NCI-H774 (cell line): Measurements from ENCODE around the gene RASA4.
"Not testable (repeated sequence)": the region's sequence is repeated elsewhere in the genome, so short reads cannot be mapped to it uniquely, and the experiment has no call there.

Experiments
- DNase-seq: peaks from one replicate; lab custom pipeline; 2025; lab: John Stamatoyannopoulos, UW

RASA4 gene

GRCh38 chr7:102616507-102617125 is at the start of gene RASA4:
Gene RASA4 (minus strand): TSS chr7:102616756. CDS start chr7:102616689, 67 bp downstream.
- DNase-seq: not testable (repeated sequence)

GRCh38 chr7:102664765-102665164 is 48.2 kb upstream of the RASA4 start:
- DNase-seq: not testable (repeated sequence)

- not testable (repeated sequence) for DNase-seq
These were observed 33.4 kb upstream of the RASA4 start, which contains the start of gene SPDYE2B for GRCh38 chr7:102649924-102650323. Gene SPDYE2B (plus strand): TSS chr7:102650319. CDS start chr7:102652349, 2,030 bp downstream.

GRCh38 chr7:102647813-102648212 is 31.3 kb upstream of the RASA4 start:
- not testable (repeated sequence) for DNase-seq

- DNase-seq: not testable (repeated sequence)
These were observed 26.8 kb upstream of the RASA4 start for GRCh38 chr7:102643404-102643803.

- not testable (repeated sequence) for DNase-seq
These were observed 26.1 kb upstream of the RASA4 start, which contains the start of gene UPK3BL1 for GRCh38 chr7:102642691-102643090. Gene UPK3BL1 (minus strand): TSS chr7:102642791. CDS start chr7:102642741, 50 bp downstream.

- not testable (repeated sequence) for DNase-seq
These were observed 22.3 kb upstream of the RASA4 start for GRCh38 chr7:102638848-102639247.

GRCh38 chr7:102636956-102637355 is 20.4 kb upstream of the RASA4 start:
- DNase-seq: not testable (repeated sequence)

GRCh38 chr7:102635354-102635753 is 18.8 kb upstream of the RASA4 start:
- not testable (repeated sequence) for DNase-seq

GRCh38 chr7:102634299-102634698 is 17.7 kb upstream of the RASA4 start:
- not testable (repeated sequence) for DNase-seq

GRCh38 chr7:102630622-102631021 is 14.1 kb upstream of the RASA4 start:
- DNase-seq: not testable (repeated sequence)

- not testable (repeated sequence) for DNase-seq
These were observed 10.8 kb upstream of the RASA4 start for GRCh38 chr7:102627271-102627904.

GRCh38 chr7:102618122-102618521 is 1.6 kb upstream of the RASA4 start:
- DNase-seq: not testable (repeated sequence)

GRCh38 chr7:102615930-102616329 is 626 bp downstream of the RASA4 start:
- DNase-seq: not testable (repeated sequence)

- DNase-seq: not testable (repeated sequence)
These were observed 1.7 kb downstream of the RASA4 start for GRCh38 chr7:102614873-102615272.

GRCh38 chr7:102614346-102614697 is 2.2 kb downstream of the RASA4 start:
- not testable (repeated sequence) for DNase-seq

GRCh38 chr7:102613575-102614345 is 2.8 kb downstream of the RASA4 start:
- not testable (repeated sequence) for DNase-seq

GRCh38 chr7:102611675-102612325 is 4.8 kb downstream of the RASA4 start:
- DNase-seq: not testable (repeated sequence)

- DNase-seq: not testable (repeated sequence)
These were observed 5.4 kb downstream of the RASA4 start for GRCh38 chr7:102611013-102611674.

GRCh38 chr7:102610441-102610840 is 6.1 kb downstream of the RASA4 start:
- not testable (repeated sequence) for DNase-seq

- DNase-seq: not testable (repeated sequence)
These were observed 6.8 kb downstream of the RASA4 start for GRCh38 chr7:102609734-102610133.
